Ishikawa (cell line): ENCODE results near the gene NKIRAS1.

Source experiments
- CEBPB ChIP-seq: IDR thresholded peaks from 2 replicates; pipeline ENCODE4 v1.6.1; 2012
- CREB1 ChIP-seq: IDR thresholded peaks from 2 replicates; pipeline ENCODE4 v1.6.1; 2012; ENCODE audit warnings: low read depth
- EGR1 ChIP-seq: IDR thresholded peaks from 2 replicates; pipeline ENCODE4 v1.6.1; 2012
- EP300 ChIP-seq: IDR thresholded peaks from 2 replicates; pipeline ENCODE4 v1.6.1; 2012; ENCODE audit warnings: borderline replicate concordance
- FOXM1 ChIP-seq: IDR thresholded peaks from 2 replicates; pipeline ENCODE4 v1.6.1; 2012; ENCODE audit warnings: low read depth, borderline replicate concordance
- MAX ChIP-seq: IDR thresholded peaks from 2 replicates; pipeline ENCODE4 v1.6.1; 2012
- NFIC ChIP-seq: IDR thresholded peaks from 2 replicates; pipeline ENCODE4 v1.6.1; 2012
- RAD21 ChIP-seq: IDR thresholded peaks from 2 replicates; pipeline ENCODE4 v1.6.1; 2012; ENCODE audit warnings: low read depth
- TAF1 ChIP-seq: IDR thresholded peaks from 2 replicates; pipeline ENCODE4 v1.6.1; 2012; ENCODE audit warnings: low read depth, mild to moderate bottlenecking
- TCF12 ChIP-seq: IDR thresholded peaks from 2 replicates; pipeline ENCODE4 v1.6.1; 2012; ENCODE audit warnings: low read depth
- TEAD4 ChIP-seq: IDR thresholded peaks from 2 replicates; pipeline ENCODE4 v1.6.1; 2012
- USF1 ChIP-seq: IDR thresholded peaks from 2 replicates; pipeline ENCODE4 v1.6.1; 2012
- YY1 ChIP-seq: IDR thresholded peaks from 2 replicates; pipeline ENCODE4 v1.6.1; 2012; ENCODE audit warnings: low read depth
- ZBTB7A ChIP-seq: IDR thresholded peaks from 2 replicates; pipeline ENCODE4 v1.6.1; 2012; ENCODE audit warnings: low read depth
- TF ChIP-seq, protein P1 (sequence below): IDR thresholded peaks from 2 replicates; pipeline ENCODE4 v1.6.1; 2012; ENCODE audit warnings: low read depth, mild to moderate bottlenecking

The NKIRAS1 gene

GRCh38 chr3:23869977-23870662, 46.7 kb downstream of the NKIRAS1 start:
- no peak for TF ChIP-seq EGR1

GRCh38 chr3:23867838-23868237, 49.0 kb downstream of the NKIRAS1 start:
- no peak for TF ChIP-seq TEAD4
- TF ChIP-seq ZBTB7A = no peak
- TF ChIP-seq, protein P1, sequence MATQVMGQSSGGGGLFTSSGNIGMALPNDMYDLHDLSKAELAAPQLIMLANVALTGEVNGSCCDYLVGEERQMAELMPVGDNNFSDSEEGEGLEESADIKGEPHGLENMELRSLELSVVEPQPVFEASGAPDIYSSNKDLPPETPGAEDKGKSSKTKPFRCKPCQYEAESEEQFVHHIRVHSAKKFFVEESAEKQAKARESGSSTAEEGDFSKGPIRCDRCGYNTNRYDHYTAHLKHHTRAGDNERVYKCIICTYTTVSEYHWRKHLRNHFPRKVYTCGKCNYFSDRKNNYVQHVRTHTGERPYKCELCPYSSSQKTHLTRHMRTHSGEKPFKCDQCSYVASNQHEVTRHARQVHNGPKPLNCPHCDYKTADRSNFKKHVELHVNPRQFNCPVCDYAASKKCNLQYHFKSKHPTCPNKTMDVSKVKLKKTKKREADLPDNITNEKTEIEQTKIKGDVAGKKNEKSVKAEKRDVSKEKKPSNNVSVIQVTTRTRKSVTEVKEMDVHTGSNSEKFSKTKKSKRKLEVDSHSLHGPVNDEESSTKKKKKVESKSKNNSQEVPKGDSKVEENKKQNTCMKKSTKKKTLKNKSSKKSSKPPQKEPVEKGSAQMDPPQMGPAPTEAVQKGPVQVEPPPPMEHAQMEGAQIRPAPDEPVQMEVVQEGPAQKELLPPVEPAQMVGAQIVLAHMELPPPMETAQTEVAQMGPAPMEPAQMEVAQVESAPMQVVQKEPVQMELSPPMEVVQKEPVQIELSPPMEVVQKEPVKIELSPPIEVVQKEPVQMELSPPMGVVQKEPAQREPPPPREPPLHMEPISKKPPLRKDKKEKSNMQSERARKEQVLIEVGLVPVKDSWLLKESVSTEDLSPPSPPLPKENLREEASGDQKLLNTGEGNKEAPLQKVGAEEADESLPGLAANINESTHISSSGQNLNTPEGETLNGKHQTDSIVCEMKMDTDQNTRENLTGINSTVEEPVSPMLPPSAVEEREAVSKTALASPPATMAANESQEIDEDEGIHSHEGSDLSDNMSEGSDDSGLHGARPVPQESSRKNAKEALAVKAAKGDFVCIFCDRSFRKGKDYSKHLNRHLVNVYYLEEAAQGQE = no peak
- TF ChIP-seq MAX = no peak
- no peak for TF ChIP-seq NFIC
- no peak for TF ChIP-seq FOXM1
- no peak for TF ChIP-seq EP300
- TF ChIP-seq RAD21 = no peak
- TF ChIP-seq CEBPB = no peak
- TF ChIP-seq USF1 = no peak
- TF ChIP-seq TCF12 = no peak
- TF ChIP-seq EGR1 = no peak
- TF ChIP-seq YY1 = no peak
- no peak for TF ChIP-seq TAF1
- TF ChIP-seq CREB1 = no peak

DNA sequence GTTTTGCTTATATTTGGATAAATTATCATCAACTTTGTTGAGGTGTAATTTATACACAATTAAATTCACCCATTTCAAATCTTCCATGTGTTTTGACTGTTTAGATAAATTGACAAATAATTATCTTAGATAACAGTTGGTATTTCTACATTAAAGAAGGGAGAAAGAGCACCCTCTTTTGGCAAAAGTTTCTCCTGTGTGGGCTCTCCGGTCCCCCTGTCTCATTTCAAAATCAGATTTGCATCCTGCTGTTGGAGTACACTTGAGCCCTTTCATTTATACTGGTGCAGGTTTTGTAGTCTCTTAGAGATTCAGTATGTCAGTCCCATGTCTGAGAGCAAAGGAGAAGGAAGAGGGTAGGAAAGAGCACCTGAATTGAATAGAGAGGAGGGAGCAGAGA, 49.4 kb downstream of the NKIRAS1 start:
- TF ChIP-seq EP300 (no peak), ZBTB7A (no peak), NFIC (no peak), TEAD4 (no peak), YY1 (no peak), RAD21 (no peak), CEBPB (no peak), FOXM1 (no peak), TCF12 (no peak), TAF1 (no peak), EGR1 (no peak), MAX (no peak), CREB1 (no peak), USF1 (no peak)
- TF ChIP-seq, protein P1 = no peak

DNA sequence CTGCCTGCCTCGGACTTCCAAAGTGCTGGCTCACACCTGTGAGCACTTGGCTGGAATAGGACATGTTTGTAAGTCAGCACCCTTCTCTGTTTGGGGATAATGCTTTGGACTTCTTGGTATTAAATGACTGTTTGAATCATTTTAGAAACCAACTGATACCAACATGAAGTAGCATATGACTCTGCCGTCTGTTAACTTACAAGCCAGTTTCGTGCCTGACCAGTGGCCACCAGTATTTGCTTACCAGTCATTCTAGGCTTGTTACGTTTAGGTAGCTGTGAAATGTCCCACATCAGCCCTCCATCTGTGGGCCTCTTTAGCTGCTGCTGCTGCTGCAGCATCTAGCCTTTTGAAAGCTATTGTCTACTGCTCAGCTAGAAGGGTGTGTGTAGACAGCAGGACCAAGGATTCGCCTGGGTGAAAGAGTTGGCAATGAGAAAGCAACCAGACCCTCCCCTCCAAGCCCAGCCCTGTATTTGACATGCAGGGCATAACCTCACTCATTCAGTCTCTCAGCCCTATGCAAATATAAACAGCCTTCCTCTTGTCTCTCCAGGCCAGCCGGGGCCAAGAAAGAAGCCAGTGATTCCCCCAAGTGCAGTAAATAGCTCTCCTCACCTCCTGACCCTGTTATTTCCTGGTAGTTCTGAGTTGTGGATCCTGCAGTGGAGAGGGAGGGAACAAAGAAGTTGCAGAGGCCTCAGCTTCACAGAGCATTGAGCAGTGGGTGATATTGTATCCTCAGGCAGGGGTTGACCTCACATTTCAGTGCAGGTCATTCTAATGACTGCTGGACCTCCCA, 51.0 kb downstream of the NKIRAS1 start:
- TF ChIP-seq, protein P1 = no peak
- TF ChIP-seq USF1 (no peak), NFIC (no peak), CEBPB (no peak), YY1 (no peak), CREB1 (no peak), ZBTB7A (no peak), EGR1 (no peak), TEAD4 (no peak), FOXM1 (no peak), RAD21 (no peak), EP300 (no peak), MAX (no peak), TCF12 (no peak), TAF1 (no peak)
